GM21576 (cell line): ENCODE results near the gene CACNA1B.
"Not testable (repeated sequence)": the region's sequence is repeated elsewhere in the genome, so short reads cannot be mapped to it uniquely, and the experiment has no call there.

Experiments
- ATAC-seq: cut with Tn5 transposase; IDR thresholded peaks from one replicate; pipeline ENCODE4 v1.9.1; 2021; ENCODE audit warnings: mild to moderate bottlenecking, moderate library complexity; ENCODE audit not compliant: unreplicated experiment

CACNA1B gene

GRCh38 chr9:138010861-138011260, 133.3 kb downstream of the CACNA1B start:
- no peak for ATAC-seq

GRCh38 chr9:138011951-138012500, 134.4 kb downstream of the CACNA1B start:
- no peak for ATAC-seq

GRCh38 chr9:138013273-138013672, 135.7 kb downstream of the CACNA1B start:
- ATAC-seq, result no peak

- no peak for ATAC-seq
Measured at GRCh38 chr9:138013836-138014562, 136.4 kb downstream of the CACNA1B start.

GRCh38 chr9:138014563-138014945, 137.0 kb downstream of the CACNA1B start:
- ATAC-seq, result no peak

GRCh38 chr9:138015021-138015829, 137.6 kb downstream of the CACNA1B start:
- no peak for ATAC-seq

- no peak for ATAC-seq
Measured at GRCh38 chr9:138016406-138017187, 139.0 kb downstream of the CACNA1B start.

- ATAC-seq, result no peak
Measured at GRCh38 chr9:138017200-138017599, 139.6 kb downstream of the CACNA1B start.

GRCh38 chr9:138019514-138019913, 141.9 kb downstream of the CACNA1B start:
- not testable (repeated sequence) for ATAC-seq

- no peak for ATAC-seq
Measured at GRCh38 chr9:138020120-138020794, 142.7 kb downstream of the CACNA1B start.

GRCh38 chr9:138020795-138021182, 143.2 kb downstream of the CACNA1B start:
- no peak for ATAC-seq

GRCh38 chr9:138021251-138022056, 143.9 kb downstream of the CACNA1B start:
- no peak for ATAC-seq

- no peak for ATAC-seq
Measured at GRCh38 chr9:138022121-138022741, 144.6 kb downstream of the CACNA1B start.

- no peak for ATAC-seq
Measured at GRCh38 chr9:138022756-138023393, 145.3 kb downstream of the CACNA1B start.

GRCh38 chr9:138023394-138024124, 146.0 kb downstream of the CACNA1B start:
- ATAC-seq, result no peak

- no peak for ATAC-seq
Measured at GRCh38 chr9:138024131-138024530, 146.5 kb downstream of the CACNA1B start.

GRCh38 chr9:138024831-138025291, 147.3 kb downstream of the CACNA1B start:
- ATAC-seq, result no peak

GRCh38 chr9:138025417-138025816, 147.8 kb downstream of the CACNA1B start:
- ATAC-seq, result no peak
